ENCODE results near the gene ATP13A3.

Gene ATP13A3

DNA sequence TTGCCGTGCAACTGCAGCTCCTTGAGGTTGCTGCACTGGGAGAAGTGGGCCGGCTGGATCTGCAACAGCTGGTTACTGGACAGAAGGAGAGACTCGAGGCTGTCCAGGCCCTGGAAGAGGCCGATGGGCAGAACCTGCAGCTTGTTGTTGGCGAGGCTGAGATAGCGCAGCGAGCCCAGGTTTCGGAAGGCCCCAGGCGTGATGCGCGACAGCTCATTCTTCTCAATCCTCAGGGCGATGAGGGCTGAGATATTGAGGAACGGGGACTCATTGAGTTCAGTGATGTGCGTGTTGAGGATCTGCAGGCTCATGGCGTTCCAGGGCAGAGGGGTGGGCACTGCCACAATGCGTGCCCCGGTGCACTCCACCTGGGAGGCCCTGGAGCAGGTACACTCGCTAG is 126.2 kb downstream of the ATP13A3 start:
- no peak overlapping the region for H3K27ac Mint-ChIP-seq
- no peak overlapping the region for H3K4me3 Mint-ChIP-seq
- H3K27me3 Mint-ChIP-seq (ENCODE audit: low read depth): peaks cover 17% of the 10 kb centered on the region
- H3K9me3 Mint-ChIP-seq: no peaks in the 10 kb centered on the region
- H3K4me1 Mint-ChIP-seq (ENCODE audit: low read depth): no peaks in the 10 kb centered on the region
- no peaks in the 10 kb centered on the region for H3K36me3 Mint-ChIP-seq (ENCODE audit: low read depth)

DNA sequence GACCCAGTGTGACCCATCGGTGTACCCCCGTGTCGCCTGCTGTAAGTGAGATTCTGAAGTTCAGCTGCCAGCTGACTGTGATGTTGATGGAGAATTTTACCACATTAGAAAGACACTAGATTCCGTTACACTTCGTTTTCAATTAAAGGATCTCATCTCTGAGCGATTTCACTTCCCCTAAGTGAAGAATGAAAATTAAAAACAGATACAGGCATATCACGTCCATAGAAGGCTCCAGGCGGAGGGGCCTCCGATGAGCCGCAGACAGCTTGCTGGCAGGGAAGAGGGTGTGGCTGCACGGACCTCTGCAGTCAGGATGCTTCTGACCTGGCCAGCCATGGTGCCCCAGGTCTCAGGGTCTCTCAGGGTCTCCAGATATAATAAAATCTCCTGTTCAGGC is 129.1 kb downstream of the ATP13A3 start:
- Mint-ChIP-seq H3K27me3 (ENCODE audit: low read depth) (peaks cover 14% of the 10 kb centered on the region), H3K36me3 (ENCODE audit: low read depth) (no peaks in the 10 kb centered on the region), H3K4me3 (no peak overlapping the region), H3K4me1 (ENCODE audit: low read depth) (no peaks in the 10 kb centered on the region), H3K27ac (no peak overlapping the region), H3K9me3 (no peaks in the 10 kb centered on the region)

DNA sequence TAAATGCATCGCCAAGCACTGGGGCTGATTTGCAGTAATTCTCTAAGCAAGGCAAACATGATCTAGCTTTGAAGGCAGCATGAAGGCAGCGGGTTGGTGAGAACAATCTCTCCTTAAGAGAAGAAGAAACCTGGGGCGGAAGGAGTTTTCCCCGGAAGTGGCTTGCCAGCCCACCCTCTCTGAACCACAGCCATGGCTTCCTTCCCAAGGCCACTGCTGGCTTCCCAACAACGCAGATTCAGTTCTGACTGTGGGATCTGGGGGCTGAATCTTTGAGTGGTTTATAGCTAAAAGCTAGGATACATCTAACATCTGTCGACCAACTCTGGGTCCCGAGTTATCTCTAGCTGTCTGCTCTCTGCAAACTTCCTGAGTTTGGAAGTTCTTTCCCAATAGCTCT is 131.4 kb downstream of the ATP13A3 start:
- no peaks in the 10 kb centered on the region for H3K9me3 Mint-ChIP-seq
- no peak overlapping the region for H3K4me3 Mint-ChIP-seq
- H3K27ac Mint-ChIP-seq: no peak overlapping the region
- H3K4me1 Mint-ChIP-seq (ENCODE audit: low read depth): no peaks in the 10 kb centered on the region
- peaks cover 11% of the 10 kb centered on the region for H3K27me3 Mint-ChIP-seq (ENCODE audit: low read depth)
- H3K36me3 Mint-ChIP-seq (ENCODE audit: low read depth): no peaks in the 10 kb centered on the region

DNA sequence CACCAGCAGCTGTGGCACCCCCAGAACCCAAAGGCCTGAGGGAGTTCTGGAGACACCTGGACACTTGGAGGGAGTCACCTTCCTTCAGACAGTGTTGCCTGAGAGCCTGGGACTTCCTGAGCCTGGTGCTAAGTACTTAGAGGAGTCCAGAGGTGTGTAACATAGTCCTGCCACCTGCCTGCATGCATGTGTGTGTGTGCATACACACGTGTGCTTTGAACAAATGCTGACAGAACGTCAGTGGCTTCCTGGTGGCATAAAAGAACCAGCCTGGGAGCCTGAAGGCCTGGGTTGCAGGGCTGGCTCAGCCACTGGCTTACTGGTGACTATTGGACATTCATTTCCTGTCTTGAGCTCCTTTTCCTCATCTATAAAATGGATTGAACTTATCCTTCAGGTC is 132.5 kb downstream of the ATP13A3 start:
- H3K27ac Mint-ChIP-seq: no peak overlapping the region
- H3K9me3 Mint-ChIP-seq: no peaks in the 10 kb centered on the region
- H3K4me3 Mint-ChIP-seq: no peak overlapping the region
- H3K36me3 Mint-ChIP-seq (ENCODE audit: low read depth): no peaks in the 10 kb centered on the region
- H3K4me1 Mint-ChIP-seq (ENCODE audit: low read depth): peaks cover 2% of the 10 kb centered on the region
- peaks cover 11% of the 10 kb centered on the region for H3K27me3 Mint-ChIP-seq (ENCODE audit: low read depth)
